Measurements from ENCODE around the gene NFKB1. TPM values are rescaled to one million over a fixed set of nuclear protein-coding genes. Genes with fewer than 3 reads are reported as not detected.

NFKB1 gene
- total RNA-seq, 2 donors from 2014 or later, result 19.1 to 42.2 TPM

- ATAC-seq (ENCODE audit: insufficient number of reproducible peaks, low FRiP score, low read depth) (no peak), DNase-seq (ENCODE audit: low spot score) (no peak)
- Histone ChIP-seq H3K4me1 (ENCODE audit: control insufficient read depth in 1 of 2, low read depth in 2 of 2) (no peaks in the 10 kb centered on the region), H3K27ac (no peak overlapping the region), H3K4me3 (no peak overlapping the region), H3K9me3 (no peaks in the 10 kb centered on the region), H3K36me3 (peaks cover under 1% of the 10 kb centered on the region), H3K27me3 (replicated peaks; ENCODE audit: insufficient read depth) (no peaks in the 10 kb centered on the region)
- no peak for TF ChIP-seq CTCF (IDR thresholded peaks at IDR 0.05)
Observed at GRCh38 chr4:102629673-102630072, 128.5 kb downstream of the NFKB1 start.

GRCh38 chr4:102631616-102632015, 130.5 kb downstream of the NFKB1 start:
- no peak for TF ChIP-seq CTCF (IDR thresholded peaks at IDR 0.05)
- DNase-seq (ENCODE audit: low spot score) (no peak), ATAC-seq (ENCODE audit: insufficient number of reproducible peaks, low FRiP score, low read depth) (no peak)
- H3K36me3 ChIP-seq, result peaks cover 6% of the 10 kb centered on the region
- H3K4me3 ChIP-seq, result no peak overlapping the region
- no peaks in the 10 kb centered on the region for H3K4me1 ChIP-seq (ENCODE audit: control insufficient read depth in 1 of 2, low read depth in 2 of 2)
- H3K27ac ChIP-seq, result no peak overlapping the region
- H3K9me3 ChIP-seq, result no peaks in the 10 kb centered on the region
- no peaks in the 10 kb centered on the region for H3K27me3 ChIP-seq (replicated peaks; ENCODE audit: insufficient read depth)

- H3K27ac ChIP-seq, result no peak overlapping the region
- no peak for ATAC-seq (ENCODE audit: insufficient number of reproducible peaks, low FRiP score, low read depth)
- H3K4me1 ChIP-seq (ENCODE audit: control insufficient read depth in 1 of 2, low read depth in 2 of 2), result no peaks in the 10 kb centered on the region
- TF ChIP-seq CTCF (IDR thresholded peaks at IDR 0.05), result no peak
- H3K4me3 ChIP-seq, result no peak overlapping the region
- no peaks in the 10 kb centered on the region for H3K27me3 ChIP-seq (replicated peaks; ENCODE audit: insufficient read depth)
- no peaks in the 10 kb centered on the region for H3K9me3 ChIP-seq
- no peak for DNase-seq (ENCODE audit: low spot score)
- peaks cover 6% of the 10 kb centered on the region for H3K36me3 ChIP-seq
Observed at GRCh38 chr4:102632241-102633065, 131.3 kb downstream of the NFKB1 start.

GRCh38 chr4:102633100-102633499, 131.9 kb downstream of the NFKB1 start:
- no peak for ATAC-seq (ENCODE audit: insufficient number of reproducible peaks, low FRiP score, low read depth)

GRCh38 chr4:102637391-102637790, 136.2 kb downstream of the NFKB1 start:
- H3K36me3 ChIP-seq, result peaks cover 9% of the 10 kb centered on the region
- H3K27me3 ChIP-seq (replicated peaks; ENCODE audit: insufficient read depth), result no peaks in the 10 kb centered on the region
- ATAC-seq (ENCODE audit: insufficient number of reproducible peaks, low FRiP score, low read depth) (no peak), DNase-seq (ENCODE audit: low spot score) (no peak)
- H3K27ac ChIP-seq, result no peak overlapping the region
- no peaks in the 10 kb centered on the region for H3K4me1 ChIP-seq (ENCODE audit: control insufficient read depth in 1 of 2, low read depth in 2 of 2)
- H3K9me3 ChIP-seq, result no peaks in the 10 kb centered on the region
- TF ChIP-seq CTCF (IDR thresholded peaks at IDR 0.05), result no peak
- no peak overlapping the region for H3K4me3 ChIP-seq

More at GRCh38 chr4:102633100-102633499, 131.9 kb downstream of the NFKB1 start:
- Histone ChIP-seq H3K4me1 (ENCODE audit: control insufficient read depth in 1 of 2, low read depth in 2 of 2) (no peaks in the 10 kb centered on the region), H3K27ac (no peak overlapping the region), H3K36me3 (peaks cover 9% of the 10 kb centered on the region), H3K27me3 (replicated peaks; ENCODE audit: insufficient read depth) (no peaks in the 10 kb centered on the region), H3K9me3 (no peaks in the 10 kb centered on the region), H3K4me3 (no peak overlapping the region)
- DNase-seq (ENCODE audit: low spot score), result no peak
- TF ChIP-seq CTCF (IDR thresholded peaks at IDR 0.05), result no peak

Data from thoracic aorta (tissue), 2 donors.